Measurements from ENCODE around the gene ERN1. TPM values are rescaled to one million over a fixed set of nuclear protein-coding genes. Genes with fewer than 3 reads are reported as not detected.

The ERN1 gene
- total RNA-seq, 1 experiment from 2014 or later: 6.5 TPM

DNA sequence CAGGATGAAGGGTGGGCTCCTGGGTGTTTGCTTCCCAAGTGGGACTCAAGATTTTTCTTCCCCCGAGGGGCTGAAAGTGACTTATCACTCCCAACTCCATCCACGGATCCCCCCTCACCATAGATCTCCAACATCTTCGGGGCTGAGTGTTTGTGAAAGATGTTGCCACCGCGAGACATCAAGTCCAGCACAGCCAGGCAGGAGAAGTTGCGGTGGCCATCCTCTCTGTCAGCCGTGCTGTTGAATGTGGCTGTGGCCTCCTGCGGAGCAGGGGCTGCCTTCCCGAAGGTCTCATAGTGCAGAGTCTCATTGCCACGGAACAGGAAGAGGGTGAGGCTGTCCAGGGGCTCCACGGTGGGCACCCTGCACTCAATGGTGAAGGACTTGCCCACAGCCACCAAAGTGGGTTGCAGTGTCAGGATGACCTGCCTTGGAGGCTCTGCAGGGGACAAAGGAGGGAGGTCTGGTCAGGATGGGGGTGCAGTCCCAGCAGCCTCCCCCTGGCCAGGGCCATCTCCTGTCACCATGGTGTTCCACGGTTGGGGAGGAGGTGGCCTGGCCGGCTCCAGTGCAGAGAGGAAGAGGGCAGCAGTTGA is 126.3 kb downstream of the ERN1 start (continued):
- TF ChIP-seq TCF7 (CRISPR knock-in tag; IDR thresholded peaks at IDR 0.05; ENCODE audit: low read depth): no peak

DNA sequence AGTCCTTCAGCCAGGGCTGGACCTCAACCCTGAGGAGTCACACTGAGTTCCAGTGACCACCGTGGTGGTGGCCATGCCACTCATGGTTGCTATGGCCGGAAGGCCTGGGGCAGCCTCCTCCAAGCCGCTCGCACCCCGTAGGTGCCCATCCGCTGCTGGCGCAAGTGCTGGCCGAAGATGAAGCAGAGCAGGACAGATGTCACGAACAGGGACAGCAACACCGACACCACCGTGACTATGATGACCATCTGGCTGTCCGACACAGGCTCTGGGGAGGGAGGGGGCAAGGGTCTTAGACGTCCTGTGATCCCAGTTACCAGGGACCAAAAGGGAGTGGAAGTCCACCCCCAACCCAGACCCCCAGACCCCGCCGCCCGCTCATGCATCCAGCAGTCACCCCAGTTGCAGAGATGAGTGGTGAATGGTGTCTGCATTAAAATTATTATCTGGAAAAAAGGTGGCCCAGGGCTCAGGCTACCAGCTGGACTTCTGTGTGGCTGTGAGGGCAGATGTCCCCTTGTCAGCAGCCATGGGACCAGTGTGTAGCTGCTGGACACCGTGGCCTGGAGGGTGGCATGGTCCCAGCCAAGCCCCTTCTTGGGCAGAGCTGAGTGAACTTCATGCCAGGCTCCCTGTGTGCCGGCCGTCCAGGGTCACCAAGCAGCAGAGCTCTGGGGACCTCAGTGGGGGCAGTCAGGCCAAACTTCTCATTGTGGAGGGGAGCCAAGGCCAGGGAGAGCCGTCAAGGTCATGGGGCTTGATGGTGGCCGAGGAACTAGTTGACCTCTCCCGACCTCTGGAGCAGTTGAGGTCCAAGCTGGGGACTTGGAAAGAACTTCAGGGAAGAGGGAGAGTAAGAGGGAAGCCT is 127.1 kb downstream of the ERN1 start:
- H3K27me3 Mint-ChIP-seq (ENCODE audit: low read depth): peaks cover 11% of the 10 kb centered on the region
- no peak overlapping the region for H3K4me3 Mint-ChIP-seq
- ChIA-PET POLR2A (no interaction called here), CTCF (interaction anchor here (1.2 to 1.6 kb wide), 3 partner anchors 17 to 56 kb away, joined by 3 to 4 read pairs (median 4); no protein-coding TSS in a partner anchor)
- no peak overlapping the region for H3K27ac Mint-ChIP-seq
- ATAC-seq: no peak
- no peaks in the 10 kb centered on the region for H3K36me3 Mint-ChIP-seq
- TF ChIP-seq ZNF396 (CRISPR knock-in tag; IDR thresholded peaks at IDR 0.05; ENCODE audit: borderline replicate concordance): no peak
- TF ChIP-seq, protein P1, sequence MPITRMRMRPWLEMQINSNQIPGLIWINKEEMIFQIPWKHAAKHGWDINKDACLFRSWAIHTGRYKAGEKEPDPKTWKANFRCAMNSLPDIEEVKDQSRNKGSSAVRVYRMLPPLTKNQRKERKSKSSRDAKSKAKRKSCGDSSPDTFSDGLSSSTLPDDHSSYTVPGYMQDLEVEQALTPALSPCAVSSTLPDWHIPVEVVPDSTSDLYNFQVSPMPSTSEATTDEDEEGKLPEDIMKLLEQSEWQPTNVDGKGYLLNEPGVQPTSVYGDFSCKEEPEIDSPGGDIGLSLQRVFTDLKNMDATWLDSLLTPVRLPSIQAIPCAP (CRISPR knock-in tag; IDR thresholded peaks at IDR 0.05): no peak
- TF ChIP-seq, protein P2, sequence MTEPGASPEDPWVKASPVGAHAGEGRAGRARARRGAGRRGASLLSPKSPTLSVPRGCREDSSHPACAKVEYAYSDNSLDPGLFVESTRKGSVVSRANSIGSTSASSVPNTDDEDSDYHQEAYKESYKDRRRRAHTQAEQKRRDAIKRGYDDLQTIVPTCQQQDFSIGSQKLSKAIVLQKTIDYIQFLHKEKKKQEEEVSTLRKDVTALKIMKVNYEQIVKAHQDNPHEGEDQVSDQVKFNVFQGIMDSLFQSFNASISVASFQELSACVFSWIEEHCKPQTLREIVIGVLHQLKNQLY (CRISPR knock-in tag; IDR thresholded peaks at IDR 0.05): no peak
- TF ChIP-seq MXD4 (CRISPR knock-in tag; IDR thresholded peaks at IDR 0.05; ENCODE audit: borderline replicate concordance): no peak
- TF ChIP-seq ZNF232 (CRISPR knock-in tag; IDR thresholded peaks at IDR 0.05): no peak
- no peak for TF ChIP-seq CREB1 (CRISPR knock-in tag; IDR thresholded peaks at IDR 0.05)
- TF ChIP-seq NFYB (CRISPR knock-in tag; conservative IDR thresholded peaks at IDR 0.05; ENCODE audit: low read depth): no peak
- TF ChIP-seq, protein P3, sequence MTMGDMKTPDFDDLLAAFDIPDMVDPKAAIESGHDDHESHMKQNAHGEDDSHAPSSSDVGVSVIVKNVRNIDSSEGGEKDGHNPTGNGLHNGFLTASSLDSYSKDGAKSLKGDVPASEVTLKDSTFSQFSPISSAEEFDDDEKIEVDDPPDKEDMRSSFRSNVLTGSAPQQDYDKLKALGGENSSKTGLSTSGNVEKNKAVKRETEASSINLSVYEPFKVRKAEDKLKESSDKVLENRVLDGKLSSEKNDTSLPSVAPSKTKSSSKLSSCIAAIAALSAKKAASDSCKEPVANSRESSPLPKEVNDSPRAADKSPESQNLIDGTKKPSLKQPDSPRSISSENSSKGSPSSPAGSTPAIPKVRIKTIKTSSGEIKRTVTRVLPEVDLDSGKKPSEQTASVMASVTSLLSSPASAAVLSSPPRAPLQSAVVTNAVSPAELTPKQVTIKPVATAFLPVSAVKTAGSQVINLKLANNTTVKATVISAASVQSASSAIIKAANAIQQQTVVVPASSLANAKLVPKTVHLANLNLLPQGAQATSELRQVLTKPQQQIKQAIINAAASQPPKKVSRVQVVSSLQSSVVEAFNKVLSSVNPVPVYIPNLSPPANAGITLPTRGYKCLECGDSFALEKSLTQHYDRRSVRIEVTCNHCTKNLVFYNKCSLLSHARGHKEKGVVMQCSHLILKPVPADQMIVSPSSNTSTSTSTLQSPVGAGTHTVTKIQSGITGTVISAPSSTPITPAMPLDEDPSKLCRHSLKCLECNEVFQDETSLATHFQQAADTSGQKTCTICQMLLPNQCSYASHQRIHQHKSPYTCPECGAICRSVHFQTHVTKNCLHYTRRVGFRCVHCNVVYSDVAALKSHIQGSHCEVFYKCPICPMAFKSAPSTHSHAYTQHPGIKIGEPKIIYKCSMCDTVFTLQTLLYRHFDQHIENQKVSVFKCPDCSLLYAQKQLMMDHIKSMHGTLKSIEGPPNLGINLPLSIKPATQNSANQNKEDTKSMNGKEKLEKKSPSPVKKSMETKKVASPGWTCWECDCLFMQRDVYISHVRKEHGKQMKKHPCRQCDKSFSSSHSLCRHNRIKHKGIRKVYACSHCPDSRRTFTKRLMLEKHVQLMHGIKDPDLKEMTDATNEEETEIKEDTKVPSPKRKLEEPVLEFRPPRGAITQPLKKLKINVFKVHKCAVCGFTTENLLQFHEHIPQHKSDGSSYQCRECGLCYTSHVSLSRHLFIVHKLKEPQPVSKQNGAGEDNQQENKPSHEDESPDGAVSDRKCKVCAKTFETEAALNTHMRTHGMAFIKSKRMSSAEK (CRISPR knock-in tag; IDR thresholded peaks at IDR 0.05; ENCODE audit: borderline replicate concordance): no peak
- no peak for TF ChIP-seq GTF2I (CRISPR knock-in tag; conservative IDR thresholded peaks at IDR 0.05)
- TF ChIP-seq NR1H2 (CRISPR knock-in tag; IDR thresholded peaks at IDR 0.05): no peak
- no peaks in the 10 kb centered on the region for H3K9me3 Mint-ChIP-seq
- H3K4me1 Mint-ChIP-seq: peaks cover 17% of the 10 kb centered on the region
- DNase-seq (ENCODE audit: low spot score): no peak

DNA sequence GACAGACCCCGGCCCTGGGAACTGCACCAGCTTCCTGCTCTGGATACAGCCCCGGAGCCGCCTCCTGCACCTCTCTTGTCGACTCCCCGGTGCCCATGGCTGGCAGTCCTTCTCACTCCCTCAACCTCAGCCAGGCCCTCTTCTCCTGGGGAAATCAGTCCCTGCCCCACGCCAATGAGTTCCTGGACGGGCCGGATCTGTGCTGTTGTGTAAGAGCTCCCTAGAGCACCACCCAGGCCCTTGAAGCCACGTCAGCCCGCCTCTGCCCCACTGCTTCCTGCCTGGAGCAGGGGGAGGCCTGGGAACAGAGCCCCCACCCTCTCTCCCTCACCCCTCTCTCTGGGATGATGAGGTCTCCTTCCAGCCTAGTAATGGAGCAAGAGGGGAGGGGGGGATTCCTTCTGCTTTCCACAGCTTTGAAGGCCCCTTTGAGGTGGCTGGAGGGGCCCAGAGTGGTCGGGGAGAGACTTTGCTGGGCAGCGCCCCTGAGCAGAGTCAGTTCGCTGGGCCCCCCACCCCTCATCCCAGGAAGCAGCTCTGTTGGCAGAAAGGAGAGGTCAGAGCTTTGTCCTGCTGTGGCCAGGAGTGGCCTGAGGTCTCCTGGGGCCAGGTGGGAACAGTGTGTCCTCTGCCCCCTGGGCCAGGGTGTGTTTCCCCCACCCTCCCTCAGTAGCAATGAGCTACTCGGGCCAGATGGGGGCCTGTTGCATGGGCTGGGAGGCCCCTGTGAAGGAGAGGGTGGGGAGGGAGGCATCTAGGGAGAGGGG is 128.0 kb downstream of the ERN1 start:
- H3K27ac Mint-ChIP-seq: no peak overlapping the region

More for the DNA sequence above, 128.0 kb downstream of the ERN1 start:
- no peaks in the 10 kb centered on the region for H3K9me3 Mint-ChIP-seq
- peaks cover 19% of the 10 kb centered on the region for H3K4me1 Mint-ChIP-seq
- DNase-seq (ENCODE audit: low spot score): no peak
- no peak overlapping the region for H3K4me3 Mint-ChIP-seq
- H3K36me3 Mint-ChIP-seq: no peaks in the 10 kb centered on the region
- peaks cover 21% of the 10 kb centered on the region for H3K27me3 Mint-ChIP-seq (ENCODE audit: low read depth)
- ATAC-seq: no peak
- ChIA-PET POLR2A (no interaction called here), CTCF (interaction anchor here (1.2 to 1.6 kb wide), 4 partner anchors 16 to 90 kb away, joined by 3 to 4 read pairs (median 4); no protein-coding TSS in a partner anchor)
- no peak for TF ChIP-seq FOXJ3 (CRISPR knock-in tag; IDR thresholded peaks at IDR 0.05; ENCODE audit: borderline replicate concordance)
- TF ChIP-seq, protein P4, sequence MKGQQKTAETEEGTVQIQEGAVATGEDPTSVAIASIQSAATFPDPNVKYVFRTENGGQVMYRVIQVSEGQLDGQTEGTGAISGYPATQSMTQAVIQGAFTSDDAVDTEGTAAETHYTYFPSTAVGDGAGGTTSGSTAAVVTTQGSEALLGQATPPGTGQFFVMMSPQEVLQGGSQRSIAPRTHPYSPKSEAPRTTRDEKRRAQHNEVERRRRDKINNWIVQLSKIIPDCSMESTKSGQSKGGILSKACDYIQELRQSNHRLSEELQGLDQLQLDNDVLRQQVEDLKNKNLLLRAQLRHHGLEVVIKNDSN (CRISPR knock-in tag; IDR thresholded peaks at IDR 0.05): no peak
- TF ChIP-seq ATF1 (CRISPR knock-in tag; IDR thresholded peaks at IDR 0.05): no peak
- TF ChIP-seq ZNF416 (CRISPR knock-in tag; IDR thresholded peaks at IDR 0.05): no peak

Data from WTC11 (cell line).